ENCODE data around the gene TAF5.
A peak's percentile ranks its signal among the peaks of the same experiment; 100 is the strongest.
"Not testable (repeated sequence)": the region's sequence is repeated elsewhere in the genome, so short reads cannot be mapped to it uniquely, and the experiment has no call there.

Gene TAF5

DNA sequence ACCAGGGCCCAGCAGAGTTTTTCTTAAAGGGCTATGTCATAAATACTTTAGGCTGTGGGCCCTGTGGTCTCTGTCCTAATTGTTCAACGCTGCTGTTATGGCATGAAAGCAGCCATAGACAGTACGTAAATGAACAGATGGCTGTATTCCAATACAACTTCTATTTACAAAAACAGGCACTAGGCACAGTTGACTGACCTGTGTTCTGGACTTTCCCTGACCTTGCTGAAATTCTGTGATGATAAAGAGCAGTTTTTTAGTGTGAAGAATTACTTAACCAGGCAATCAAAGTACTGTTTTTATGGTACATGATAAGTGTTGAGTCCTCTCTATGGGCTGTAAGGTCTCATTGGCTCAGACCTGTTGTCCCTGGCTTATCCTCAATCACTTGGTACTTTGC, 45.8 kb downstream of the TAF5 start:
- DNase-seq (ENCODE audit: insufficient read length, low spot score) (no peak), FAIRE-seq (no peak)
- TF ChIP-seq, protein P1, sequence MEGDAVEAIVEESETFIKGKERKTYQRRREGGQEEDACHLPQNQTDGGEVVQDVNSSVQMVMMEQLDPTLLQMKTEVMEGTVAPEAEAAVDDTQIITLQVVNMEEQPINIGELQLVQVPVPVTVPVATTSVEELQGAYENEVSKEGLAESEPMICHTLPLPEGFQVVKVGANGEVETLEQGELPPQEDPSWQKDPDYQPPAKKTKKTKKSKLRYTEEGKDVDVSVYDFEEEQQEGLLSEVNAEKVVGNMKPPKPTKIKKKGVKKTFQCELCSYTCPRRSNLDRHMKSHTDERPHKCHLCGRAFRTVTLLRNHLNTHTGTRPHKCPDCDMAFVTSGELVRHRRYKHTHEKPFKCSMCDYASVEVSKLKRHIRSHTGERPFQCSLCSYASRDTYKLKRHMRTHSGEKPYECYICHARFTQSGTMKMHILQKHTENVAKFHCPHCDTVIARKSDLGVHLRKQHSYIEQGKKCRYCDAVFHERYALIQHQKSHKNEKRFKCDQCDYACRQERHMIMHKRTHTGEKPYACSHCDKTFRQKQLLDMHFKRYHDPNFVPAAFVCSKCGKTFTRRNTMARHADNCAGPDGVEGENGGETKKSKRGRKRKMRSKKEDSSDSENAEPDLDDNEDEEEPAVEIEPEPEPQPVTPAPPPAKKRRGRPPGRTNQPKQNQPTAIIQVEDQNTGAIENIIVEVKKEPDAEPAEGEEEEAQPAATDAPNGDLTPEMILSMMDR (IDR thresholded peaks at IDR 0.05; ENCODE audit: insufficient read depth, missing control alignments) = no peak

DNA sequence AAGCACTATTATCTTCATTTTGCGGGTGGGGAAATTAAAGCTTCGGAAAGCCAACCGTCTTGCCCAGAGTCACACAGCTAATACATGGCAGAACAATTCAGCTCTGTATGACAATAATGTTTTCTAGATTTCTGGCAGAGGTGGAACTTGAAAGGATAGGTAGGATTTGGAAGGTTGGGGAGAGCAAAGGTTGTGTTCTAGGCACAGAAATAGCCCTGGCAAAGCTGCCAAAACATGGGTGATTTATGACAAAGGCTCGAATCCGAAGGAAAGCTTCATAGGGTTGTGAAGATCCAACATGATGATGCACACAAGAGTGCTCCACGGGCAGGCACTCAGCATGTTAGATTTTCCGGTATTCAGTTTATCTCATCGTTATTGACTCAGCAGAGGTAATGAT, 47.8 kb downstream of the TAF5 start:
- FAIRE-seq (no peak), DNase-seq (ENCODE audit: insufficient read length, low spot score) (no peak)
- TF ChIP-seq, protein P1 (IDR thresholded peaks at IDR 0.05; ENCODE audit: insufficient read depth, missing control alignments) = no peak

DNA sequence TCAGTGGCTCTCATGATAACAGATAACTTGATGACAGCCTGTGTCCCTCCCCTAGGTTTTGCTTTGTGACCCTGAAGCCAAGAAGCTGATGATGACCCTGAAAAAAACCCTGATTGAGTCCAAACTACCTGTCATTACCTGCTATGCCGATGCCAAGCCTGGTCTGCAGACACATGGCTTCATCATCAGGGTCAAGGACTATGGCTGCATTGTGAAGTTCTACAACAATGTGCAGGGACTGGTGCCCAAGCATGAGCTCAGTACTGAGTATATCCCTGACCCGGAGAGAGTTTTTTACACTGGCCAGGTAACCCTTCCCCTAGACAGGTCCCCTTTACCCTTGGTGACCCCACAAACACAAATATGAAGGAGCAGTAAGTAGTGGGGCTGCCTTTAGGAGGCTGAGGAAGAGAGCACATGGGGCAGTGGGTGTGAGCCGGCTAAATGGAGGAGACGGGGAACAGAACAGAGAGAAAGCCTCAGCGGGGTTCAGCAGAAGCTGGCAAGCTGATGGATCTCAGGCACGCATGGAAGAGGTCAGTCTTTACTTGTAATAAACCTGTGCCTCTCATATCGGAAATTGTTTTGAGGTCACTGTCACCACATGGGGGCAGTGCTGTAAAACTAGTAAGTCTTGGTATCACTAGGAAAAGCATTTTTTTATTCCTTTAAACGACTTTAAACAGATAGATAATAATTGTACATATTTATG, 48.8 kb downstream of the TAF5 start:
- TF ChIP-seq, protein P1 (IDR thresholded peaks at IDR 0.05; ENCODE audit: insufficient read depth, missing control alignments) = peak; percentile 60
- no peak for FAIRE-seq
- no peak for DNase-seq (ENCODE audit: insufficient read length, low spot score)

DNA sequence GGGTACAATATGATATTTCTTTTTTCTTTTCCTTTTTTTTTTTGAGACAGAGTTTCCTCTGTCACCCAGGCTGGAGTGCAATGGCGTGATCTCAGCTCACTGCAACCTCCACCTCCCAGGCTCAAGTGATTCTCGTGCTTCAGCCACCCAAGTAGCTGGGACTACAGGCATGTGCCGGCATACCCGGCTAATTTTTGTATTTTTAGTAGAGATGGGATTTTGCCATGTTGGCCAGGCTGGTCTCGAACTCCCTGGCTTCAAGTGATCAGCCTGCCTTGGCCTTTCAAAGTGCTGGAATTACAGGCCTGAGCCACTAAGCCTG, 49.3 kb downstream of the TAF5 start:
- DNase-seq (ENCODE audit: insufficient read length, low spot score); FAIRE-seq: not testable (repeated sequence)

DNA sequence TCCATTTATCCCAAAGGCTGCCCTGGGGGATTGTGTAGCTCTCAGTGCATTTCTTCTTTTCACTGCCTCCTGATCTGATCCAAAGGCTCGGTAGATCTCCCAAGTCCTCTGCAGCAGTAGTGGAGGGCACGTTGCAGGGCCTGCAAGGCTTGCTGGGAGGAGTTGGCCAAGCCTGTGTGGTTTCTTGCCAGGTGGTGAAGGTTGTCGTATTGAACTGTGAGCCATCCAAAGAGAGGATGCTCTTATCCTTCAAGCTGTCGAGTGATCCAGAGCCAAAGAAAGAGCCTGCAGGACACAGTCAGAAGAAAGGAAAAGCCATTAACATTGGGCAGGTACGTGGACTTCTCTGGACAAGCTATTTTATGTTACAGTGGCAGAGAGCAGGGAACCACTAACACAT, 49.8 kb downstream of the TAF5 start:
- TF ChIP-seq, protein P1 (IDR thresholded peaks at IDR 0.05; ENCODE audit: insufficient read depth, missing control alignments) = no peak
- no peak for FAIRE-seq
- no peak for DNase-seq (ENCODE audit: insufficient read length, low spot score)

DNA sequence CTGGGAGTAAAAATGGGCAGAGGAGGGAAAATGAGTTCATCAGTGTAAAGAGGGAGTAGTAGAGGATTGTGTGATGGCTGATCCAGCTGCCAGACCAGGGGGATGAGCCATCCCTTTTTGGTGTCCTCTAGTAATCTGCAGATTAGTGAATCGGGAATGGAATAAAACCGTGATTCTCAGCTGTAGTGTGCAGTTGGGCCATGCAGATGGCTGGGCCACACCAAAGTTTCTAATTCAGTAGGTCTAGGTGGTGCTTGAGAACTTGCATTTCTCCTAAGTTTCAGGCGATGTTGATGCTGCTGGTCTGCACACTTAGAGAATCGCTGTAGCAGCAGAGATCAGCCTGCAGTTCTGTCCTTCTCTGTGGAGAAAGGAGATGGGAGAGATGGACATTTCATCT, 51.3 kb downstream of the TAF5 start:
- DNase-seq (ENCODE audit: insufficient read length, low spot score) (no peak), FAIRE-seq (no peak)
- TF ChIP-seq, protein P1 (IDR thresholded peaks at IDR 0.05; ENCODE audit: insufficient read depth, missing control alignments) = no peak

DNA sequence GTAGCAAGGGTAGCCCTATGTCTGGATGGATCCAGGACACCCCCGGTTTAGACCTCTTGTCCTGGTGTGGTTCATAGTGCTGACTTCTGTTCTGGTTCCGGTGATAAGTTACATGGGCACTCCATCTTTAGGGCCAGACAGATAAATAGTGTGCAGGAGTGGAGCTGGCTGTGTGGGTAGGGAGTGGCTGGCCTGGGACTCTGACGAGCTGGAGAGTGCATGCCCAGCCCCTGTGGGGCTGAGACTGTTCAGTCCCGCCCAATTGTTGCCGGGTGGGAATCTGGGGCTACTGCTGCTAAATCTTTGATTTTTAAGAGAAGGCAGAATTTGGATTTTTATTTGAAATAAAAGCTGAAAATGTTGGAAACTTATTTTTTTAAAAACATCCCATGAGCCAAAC, 56.0 kb downstream of the TAF5 start:
- DNase-seq (ENCODE audit: insufficient read length, low spot score) (no peak), FAIRE-seq (no peak)
- TF ChIP-seq, protein P1 (IDR thresholded peaks at IDR 0.05; ENCODE audit: insufficient read depth, missing control alignments) = no peak

DNA sequence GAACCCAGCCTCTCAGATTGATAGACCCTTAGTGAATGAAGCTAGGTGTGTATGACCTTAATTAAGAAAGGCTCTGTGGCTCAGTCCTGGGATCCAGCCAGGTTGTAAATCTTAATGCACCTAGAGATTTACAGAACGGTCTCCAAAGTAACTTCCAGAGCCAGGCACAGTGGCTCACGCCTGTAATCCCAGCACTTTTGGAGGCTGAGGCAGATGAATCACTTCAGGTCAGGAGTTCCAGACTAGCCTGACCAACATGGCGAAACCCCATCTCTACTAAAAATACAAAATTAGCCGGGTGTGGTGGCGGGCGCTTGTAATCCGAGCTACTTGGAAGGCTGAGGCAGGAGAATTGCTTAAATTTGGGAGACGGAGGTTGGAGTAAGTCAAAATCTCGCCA, 60.1 kb downstream of the TAF5 start:
- DNase-seq (ENCODE audit: insufficient read length, low spot score) (no peak), FAIRE-seq (no peak)
- TF ChIP-seq, protein P1 (IDR thresholded peaks at IDR 0.05; ENCODE audit: insufficient read depth, missing control alignments) = no peak
